Liver (tissue), 3 donors: ENCODE measurements around the gene RHPN2.

ENCODE experiments used
- EGR1 ChIP-seq, 2 donors: IDR thresholded peaks; 2 replicates each; pipeline ENCODE4 v1.6.1; 2016 to 2018; ENCODE audit warnings: antibody characterized with exemption in 2 of 2, low read depth in 2 of 2
- FOXA1 ChIP-seq: IDR thresholded peaks from 2 replicates; pipeline ENCODE4 v1.6.1; 2016; ENCODE audit warnings: antibody characterized with exemption
- GABPA ChIP-seq, 2 donors: IDR thresholded peaks in 1 of 2; conservative IDR thresholded peaks in 1 of 2; 2 replicates each; pipeline ENCODE4 v1.6.1; 2016; ENCODE audit warnings: antibody characterized with exemption in 2 of 2, mild to moderate bottlenecking in 1 of 2, moderate library complexity in 1 of 2
- HNF4A ChIP-seq, 2 donors: conservative IDR thresholded peaks; 2 replicates each; pipeline ENCODE4 v1.6.1; 2016; ENCODE audit warnings: antibody characterized with exemption in 2 of 2, mild to moderate bottlenecking in 2 of 2
- HNF4G ChIP-seq: IDR thresholded peaks from 2 replicates; pipeline ENCODE4 v1.6.1; 2016; ENCODE audit warnings: antibody characterized with exemption
- JUND ChIP-seq, 2 donors: IDR thresholded peaks; 2 replicates each; pipeline ENCODE4 v1.6.1; 2016; ENCODE audit warnings: antibody characterized with exemption in 2 of 2
- RAD21 ChIP-seq, 2 donors: IDR thresholded peaks; 2 replicates each; pipeline ENCODE4 v1.6.1; 2016; ENCODE audit warnings: antibody characterized with exemption in 2 of 2, mild to moderate bottlenecking in 2 of 2
- RXRA ChIP-seq, 2 donors: IDR thresholded peaks; 2 replicates each; pipeline ENCODE4 v1.6.1; 2017 to 2018; ENCODE audit warnings: antibody characterized with exemption in 2 of 2, mild to moderate bottlenecking in 1 of 2
- SP1 ChIP-seq: IDR thresholded peaks from 2 replicates; pipeline ENCODE4 v1.6.1; 2018; ENCODE audit warnings: antibody characterized with exemption, mild to moderate bottlenecking
- TAF1 ChIP-seq: conservative IDR thresholded peaks from 2 replicates; pipeline ENCODE4 v1.6.1; 2016; ENCODE audit warnings: antibody characterized with exemption, mild to moderate bottlenecking
- TF ChIP-seq, protein P1 (sequence below): IDR thresholded peaks from 2 replicates; pipeline ENCODE4 v1.6.1; 2016; ENCODE audit warnings: antibody characterized with exemption, mild to moderate bottlenecking
- TF ChIP-seq, protein P2 (sequence below): fragments of 150-350 bp; IDR thresholded peaks from 2 replicates; pipeline ENCODE4 v1.5.1; 2017; ENCODE audit warnings: improper control_type of control experiment, low read depth, low read length; ENCODE audit not compliant: missing input control
- TF ChIP-seq, protein P3 (sequence below): IDR thresholded peaks from 2 replicates; pipeline ENCODE4 v1.6.1; 2016; ENCODE audit warnings: antibody characterized with exemption
- TF ChIP-seq, protein P4 (sequence below): IDR thresholded peaks from 2 replicates; pipeline ENCODE4 v1.6.1; 2016; ENCODE audit warnings: antibody characterized with exemption
- donor health status: healthy.
- donor health status: healthy.

DNA sequence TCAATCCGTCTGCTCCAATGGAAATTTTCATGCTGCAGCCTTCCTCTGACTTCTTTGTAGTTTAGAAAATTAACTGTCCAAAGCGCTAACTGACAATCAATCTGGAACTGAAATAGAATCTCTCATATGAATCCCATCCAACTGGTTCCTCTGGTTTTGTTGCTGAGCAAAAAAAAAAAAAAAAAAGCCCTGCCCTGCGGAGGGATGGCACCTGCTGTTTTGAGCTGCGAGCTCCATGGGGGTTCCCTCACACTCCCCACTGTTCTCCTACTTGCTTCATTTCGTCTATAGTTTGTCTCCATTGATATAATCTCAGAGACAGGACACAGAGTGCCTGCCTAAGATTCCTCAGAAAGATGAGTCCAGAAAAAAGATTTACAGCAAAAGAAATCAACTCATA lies 59.2 kb downstream of the RHPN2 start:
- TF ChIP-seq, protein P1, sequence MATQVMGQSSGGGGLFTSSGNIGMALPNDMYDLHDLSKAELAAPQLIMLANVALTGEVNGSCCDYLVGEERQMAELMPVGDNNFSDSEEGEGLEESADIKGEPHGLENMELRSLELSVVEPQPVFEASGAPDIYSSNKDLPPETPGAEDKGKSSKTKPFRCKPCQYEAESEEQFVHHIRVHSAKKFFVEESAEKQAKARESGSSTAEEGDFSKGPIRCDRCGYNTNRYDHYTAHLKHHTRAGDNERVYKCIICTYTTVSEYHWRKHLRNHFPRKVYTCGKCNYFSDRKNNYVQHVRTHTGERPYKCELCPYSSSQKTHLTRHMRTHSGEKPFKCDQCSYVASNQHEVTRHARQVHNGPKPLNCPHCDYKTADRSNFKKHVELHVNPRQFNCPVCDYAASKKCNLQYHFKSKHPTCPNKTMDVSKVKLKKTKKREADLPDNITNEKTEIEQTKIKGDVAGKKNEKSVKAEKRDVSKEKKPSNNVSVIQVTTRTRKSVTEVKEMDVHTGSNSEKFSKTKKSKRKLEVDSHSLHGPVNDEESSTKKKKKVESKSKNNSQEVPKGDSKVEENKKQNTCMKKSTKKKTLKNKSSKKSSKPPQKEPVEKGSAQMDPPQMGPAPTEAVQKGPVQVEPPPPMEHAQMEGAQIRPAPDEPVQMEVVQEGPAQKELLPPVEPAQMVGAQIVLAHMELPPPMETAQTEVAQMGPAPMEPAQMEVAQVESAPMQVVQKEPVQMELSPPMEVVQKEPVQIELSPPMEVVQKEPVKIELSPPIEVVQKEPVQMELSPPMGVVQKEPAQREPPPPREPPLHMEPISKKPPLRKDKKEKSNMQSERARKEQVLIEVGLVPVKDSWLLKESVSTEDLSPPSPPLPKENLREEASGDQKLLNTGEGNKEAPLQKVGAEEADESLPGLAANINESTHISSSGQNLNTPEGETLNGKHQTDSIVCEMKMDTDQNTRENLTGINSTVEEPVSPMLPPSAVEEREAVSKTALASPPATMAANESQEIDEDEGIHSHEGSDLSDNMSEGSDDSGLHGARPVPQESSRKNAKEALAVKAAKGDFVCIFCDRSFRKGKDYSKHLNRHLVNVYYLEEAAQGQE: no peak
- TF ChIP-seq, protein P2, sequence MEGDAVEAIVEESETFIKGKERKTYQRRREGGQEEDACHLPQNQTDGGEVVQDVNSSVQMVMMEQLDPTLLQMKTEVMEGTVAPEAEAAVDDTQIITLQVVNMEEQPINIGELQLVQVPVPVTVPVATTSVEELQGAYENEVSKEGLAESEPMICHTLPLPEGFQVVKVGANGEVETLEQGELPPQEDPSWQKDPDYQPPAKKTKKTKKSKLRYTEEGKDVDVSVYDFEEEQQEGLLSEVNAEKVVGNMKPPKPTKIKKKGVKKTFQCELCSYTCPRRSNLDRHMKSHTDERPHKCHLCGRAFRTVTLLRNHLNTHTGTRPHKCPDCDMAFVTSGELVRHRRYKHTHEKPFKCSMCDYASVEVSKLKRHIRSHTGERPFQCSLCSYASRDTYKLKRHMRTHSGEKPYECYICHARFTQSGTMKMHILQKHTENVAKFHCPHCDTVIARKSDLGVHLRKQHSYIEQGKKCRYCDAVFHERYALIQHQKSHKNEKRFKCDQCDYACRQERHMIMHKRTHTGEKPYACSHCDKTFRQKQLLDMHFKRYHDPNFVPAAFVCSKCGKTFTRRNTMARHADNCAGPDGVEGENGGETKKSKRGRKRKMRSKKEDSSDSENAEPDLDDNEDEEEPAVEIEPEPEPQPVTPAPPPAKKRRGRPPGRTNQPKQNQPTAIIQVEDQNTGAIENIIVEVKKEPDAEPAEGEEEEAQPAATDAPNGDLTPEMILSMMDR: no peak
- TF ChIP-seq EGR1 (IDR thresholded peaks at IDR 0.05; ENCODE audit: low read depth in 2 of 2) (no peak), JUND (IDR thresholded peaks at IDR 0.05) (no peak), GABPA (IDR thresholded peaks at IDR 0.05 in 1 of 2, conservative IDR thresholded peaks at IDR 0.05 in 1 of 2) (no peak), RXRA (IDR thresholded peaks at IDR 0.05) (no peak), TAF1 (no peak), HNF4G (no peak), SP1 (no peak), RAD21 (IDR thresholded peaks at IDR 0.05) (no peak), FOXA1 (no peak), HNF4A (conservative IDR thresholded peaks at IDR 0.05) (no peak)
- TF ChIP-seq, protein P3, sequence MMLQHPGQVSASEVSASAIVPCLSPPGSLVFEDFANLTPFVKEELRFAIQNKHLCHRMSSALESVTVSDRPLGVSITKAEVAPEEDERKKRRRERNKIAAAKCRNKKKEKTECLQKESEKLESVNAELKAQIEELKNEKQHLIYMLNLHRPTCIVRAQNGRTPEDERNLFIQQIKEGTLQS: no peak
- TF ChIP-seq, protein P4, sequence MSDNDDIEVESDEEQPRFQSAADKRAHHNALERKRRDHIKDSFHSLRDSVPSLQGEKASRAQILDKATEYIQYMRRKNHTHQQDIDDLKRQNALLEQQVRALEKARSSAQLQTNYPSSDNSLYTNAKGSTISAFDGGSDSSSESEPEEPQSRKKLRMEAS: no peak
